HG02588 (cell line): ENCODE data around the gene CDK14.
A peak's percentile ranks its signal among the peaks of the same experiment; 100 is the strongest.

Source experiments
- ATAC-seq: cut with Tn5 transposase; IDR thresholded peaks from one replicate; pipeline ENCODE4 v1.9.1; 2021; ENCODE audit warnings: mild to moderate bottlenecking, moderate library complexity; ENCODE audit not compliant: unreplicated experiment

The CDK14 gene

GRCh38 chr7:90988516-90988915, 392.4 kb downstream of the CDK14 start:
- no peak for ATAC-seq

GRCh38 chr7:90988996-90989765, 393.1 kb downstream of the CDK14 start:
- no peak for ATAC-seq

DNA sequence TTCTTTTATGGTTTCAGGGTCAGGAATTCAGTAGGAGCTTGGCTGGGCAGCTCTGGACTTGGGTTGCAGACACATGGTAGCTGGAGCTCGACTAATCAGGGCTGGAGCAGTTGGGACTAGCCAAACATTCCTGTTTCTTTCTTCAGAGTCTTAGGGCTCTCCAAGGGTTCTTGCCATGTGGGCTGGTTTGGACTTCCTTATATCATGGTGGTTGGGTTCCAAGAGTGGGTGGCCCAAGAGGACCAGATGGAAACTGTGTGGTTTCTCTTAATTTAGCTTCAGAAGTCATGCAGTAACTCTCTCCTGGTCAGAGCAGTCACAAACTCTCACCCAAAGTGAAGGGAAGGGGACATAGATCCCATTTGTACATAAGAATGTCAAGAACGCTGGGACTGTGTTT, 398.0 kb downstream of the CDK14 start:
- no peak for ATAC-seq

GRCh38 chr7:90994601-90995000, 398.5 kb downstream of the CDK14 start:
- no peak for ATAC-seq

GRCh38 chr7:90995996-90996395, 399.9 kb downstream of the CDK14 start:
- ATAC-seq, result no peak

DNA sequence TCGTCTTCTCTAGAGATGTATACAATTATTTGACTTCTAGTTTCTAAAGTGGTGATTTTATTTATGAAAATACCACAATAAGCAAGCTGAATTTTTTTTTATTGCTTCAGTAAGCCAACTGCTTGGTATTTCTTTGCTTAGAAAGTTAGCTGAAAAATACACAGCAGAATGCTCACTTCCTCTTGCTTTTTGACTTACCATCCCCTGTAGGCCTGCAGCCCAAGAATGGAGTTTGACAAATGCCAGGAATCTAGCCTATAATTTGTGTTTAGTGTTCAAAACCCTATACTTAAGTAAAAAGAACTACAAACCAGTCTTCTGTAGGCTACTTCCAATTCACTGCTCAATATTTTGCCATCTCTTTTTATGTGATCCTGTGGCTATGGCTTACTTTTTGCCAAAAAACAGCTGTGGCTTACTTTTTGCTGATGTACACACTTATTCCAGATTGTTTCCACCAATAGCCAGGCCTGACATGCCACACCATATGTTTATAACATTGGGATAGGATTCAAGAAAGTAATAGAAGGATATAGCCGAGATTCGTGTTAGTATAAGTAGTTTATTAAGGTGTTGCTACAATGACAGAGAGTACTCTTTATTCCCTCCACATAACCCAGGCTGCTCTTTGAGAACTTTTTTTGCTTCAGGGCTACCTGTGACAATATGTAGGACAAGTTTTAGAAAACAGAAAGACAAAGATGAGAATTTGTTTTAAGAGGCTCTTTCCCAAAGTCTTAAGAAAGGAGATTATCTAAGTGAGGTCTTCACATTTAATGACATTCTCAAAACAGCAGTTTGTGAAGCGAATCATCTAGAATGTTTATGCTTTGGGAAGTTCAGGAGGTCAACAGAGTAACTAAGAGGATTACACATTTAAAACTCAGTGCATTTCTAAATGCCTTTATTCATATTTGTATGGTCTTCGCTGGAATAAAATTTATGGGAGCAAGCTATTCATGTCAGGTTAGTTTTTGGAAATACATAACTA, 404.2 kb downstream of the CDK14 start:
- no peak for ATAC-seq

GRCh38 chr7:91005024-91005423, 408.9 kb downstream of the CDK14 start:
- ATAC-seq, result no peak

DNA sequence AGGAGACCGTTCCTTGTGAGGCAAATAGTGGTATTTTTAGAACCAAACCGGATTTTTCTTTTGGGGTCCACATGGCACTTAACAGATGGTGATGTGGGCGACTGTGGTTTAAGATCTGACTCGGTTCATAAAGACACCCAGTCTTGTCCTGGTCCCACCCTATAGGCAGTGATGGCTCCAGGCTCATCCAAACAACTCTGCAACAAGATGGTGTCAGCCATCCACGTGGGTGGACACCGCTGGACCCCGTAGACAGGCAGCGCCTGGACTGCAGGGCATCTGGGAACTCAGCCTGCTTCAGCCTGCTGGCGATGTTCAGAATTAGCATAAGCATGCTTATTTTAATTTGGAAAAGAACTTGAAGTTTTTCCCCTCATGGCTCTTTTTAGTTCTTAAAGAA, 409.7 kb downstream of the CDK14 start:
- ATAC-seq, result no peak

- no peak for ATAC-seq
Measured at GRCh38 chr7:91007371-91007770, 411.2 kb downstream of the CDK14 start.

DNA sequence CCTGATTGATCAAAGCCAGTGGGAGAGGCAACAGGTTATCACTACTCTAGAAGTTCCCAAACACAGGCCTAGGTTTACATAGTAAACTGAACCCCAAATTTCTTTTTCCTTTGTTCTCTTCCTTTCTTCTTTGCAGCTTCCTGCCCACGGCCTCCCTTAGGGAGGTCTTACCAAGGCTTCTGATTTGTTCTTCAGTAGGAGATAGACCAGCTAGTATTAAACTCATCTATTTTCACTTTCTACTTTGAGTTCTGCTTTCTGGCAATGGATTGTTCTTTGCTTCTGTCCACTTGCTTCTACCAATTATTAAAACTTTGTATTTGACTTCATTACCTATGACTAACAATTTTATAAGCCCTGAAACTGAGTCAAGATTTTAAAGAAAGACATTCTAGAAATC, 417.0 kb downstream of the CDK14 start:
- ATAC-seq, result no peak

GRCh38 chr7:91019686-91020385, 423.7 kb downstream of the CDK14 start:
- ATAC-seq, result no peak

GRCh38 chr7:91020636-91021385, 424.7 kb downstream of the CDK14 start:
- ATAC-seq, result no peak

- no peak for ATAC-seq
Measured at GRCh38 chr7:91021956-91022355, 425.8 kb downstream of the CDK14 start.

- no peak for ATAC-seq
Measured at GRCh38 chr7:91025906-91026390, 429.8 kb downstream of the CDK14 start.

- ATAC-seq, result no peak
Measured at GRCh38 chr7:91029688-91030087, 433.6 kb downstream of the CDK14 start.

DNA sequence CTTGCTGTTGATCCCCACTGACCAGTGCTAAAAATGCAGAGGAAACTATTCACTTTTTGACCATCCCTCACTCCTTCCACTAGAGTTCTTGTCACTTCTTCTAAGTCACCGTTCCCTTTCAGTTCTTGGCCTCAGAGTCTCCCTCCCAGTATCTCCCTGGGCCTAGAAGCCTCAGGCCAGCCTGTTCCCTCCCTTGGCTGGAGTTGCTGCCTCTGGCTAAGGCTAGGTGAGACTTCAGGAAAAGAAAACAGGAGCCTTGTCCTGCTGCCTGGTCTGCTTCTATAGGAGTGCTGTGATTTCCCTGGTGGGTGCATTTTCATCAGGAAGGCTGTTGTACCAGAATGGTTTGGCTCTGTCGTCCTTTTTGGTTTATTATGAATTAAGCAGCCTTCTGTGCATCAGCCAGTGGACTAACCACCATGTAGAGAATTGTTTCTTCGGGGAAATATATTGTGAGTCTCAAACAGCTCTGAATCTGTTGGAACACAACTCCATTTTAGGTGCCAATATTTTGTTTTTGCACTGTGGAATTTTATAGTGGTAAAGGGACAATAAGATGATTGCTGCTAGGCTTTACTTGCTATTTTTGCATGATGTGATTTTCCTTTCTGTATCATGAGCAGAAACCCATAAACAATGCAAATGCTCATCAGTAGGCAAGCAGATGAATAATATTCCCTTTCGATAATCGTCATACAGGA, 434.7 kb downstream of the CDK14 start:
- ATAC-seq, result no peak

GRCh38 chr7:91031757-91032156, 435.6 kb downstream of the CDK14 start:
- no peak for ATAC-seq

- ATAC-seq, result no peak
Measured at GRCh38 chr7:91033574-91033973, 437.5 kb downstream of the CDK14 start.

- ATAC-seq, result peak; percentile 57
Measured at GRCh38 chr7:91034459-91035368, 438.6 kb downstream of the CDK14 start.
